Measurements from ENCODE around the gene VKORC1.

DNA sequence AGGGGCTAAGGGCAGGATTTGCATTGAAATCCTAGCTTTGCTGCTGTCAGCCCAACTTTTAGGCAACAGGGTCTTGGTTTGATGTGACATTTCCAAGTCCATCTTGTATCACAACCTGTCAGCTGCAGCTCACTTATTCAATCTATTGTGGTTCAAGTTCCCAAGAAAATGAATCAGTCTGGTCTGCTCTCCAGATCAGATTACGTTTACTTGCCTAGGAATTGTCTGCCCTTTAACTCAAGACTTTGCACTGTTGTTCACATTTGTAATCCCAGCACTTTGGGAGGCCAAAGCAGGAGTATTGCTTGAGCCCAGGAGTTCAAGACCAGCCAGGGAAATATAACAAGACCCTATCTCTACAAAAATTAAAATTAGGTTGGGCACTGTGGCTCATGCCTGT lies 51.2 kb downstream of the VKORC1 start:
- TF ChIP-seq POLR2A (IDR thresholded peaks at IDR 0.05; ENCODE audit: low read length) (no peak), GATA1 (IDR thresholded peaks at IDR 0.05; ENCODE audit: low read depth, low read length) (no peak)

Measured in erythroblast (primary cell).